SJCRH30 (cell line): ENCODE measurements around the gene SYTL2. TPM values are rescaled to one million over a fixed set of nuclear protein-coding genes. Genes with fewer than 3 reads are reported as not detected.
"Not testable (repeated sequence)": the region's sequence is repeated elsewhere in the genome, so short reads cannot be mapped to it uniquely, and the experiment has no call there.

Source experiments
- DNase-seq, 2 experiments: peaks; one replicate each; pipeline ENCODE4 v3.0.0-alpha.2; 2015 to 2020
- H3K27ac ChIP-seq: fragments of 250-450 bp; sonication (Bioruptor Pico); 2 replicates; pipeline ENCODE4 v1.5.1; 2020; ENCODE audit warnings: mild to moderate bottlenecking, moderate library complexity
- H3K27me3 ChIP-seq: fragments of 250-450 bp; sonication (Bioruptor Pico); 2 replicates; pipeline ENCODE4 v1.5.1; 2020; ENCODE audit warnings: mild to moderate bottlenecking, moderate library complexity
- H3K36me3 ChIP-seq: fragments of 250-450 bp; sonication (Bioruptor Pico); 2 replicates; pipeline ENCODE4 v1.5.1; 2020; ENCODE audit warnings: mild to moderate bottlenecking, moderate library complexity
- H3K4me1 ChIP-seq: fragments of 250-450 bp; sonication (Bioruptor Pico); 2 replicates; pipeline ENCODE4 v1.5.1; 2020; ENCODE audit warnings: mild to moderate bottlenecking, moderate library complexity
- H3K4me3 ChIP-seq: fragments of 250-450 bp; sonication (Bioruptor Pico); 2 replicates; pipeline ENCODE4 v1.5.1; 2020; ENCODE audit warnings: mild to moderate bottlenecking, moderate library complexity
- H3K9me3 ChIP-seq: fragments of 250-450 bp; sonication (Bioruptor Pico); replicated peaks from 2 replicates; pipeline ENCODE4 v1.5.1; 2020; ENCODE audit warnings: mild to moderate bottlenecking, moderate library complexity
- total RNA-seq: library from RNA; depleted of rRNA; stranded (reverse); fragments of >200 nt; shearing (Covaris generic); gene quantifications from 2 replicates; pipeline ENCODE4 v1.2.3, GENCODE V29; 2014

The SYTL2 gene
- total RNA-seq, 1 experiment from 2014 or later, result 137 TPM

DNA sequence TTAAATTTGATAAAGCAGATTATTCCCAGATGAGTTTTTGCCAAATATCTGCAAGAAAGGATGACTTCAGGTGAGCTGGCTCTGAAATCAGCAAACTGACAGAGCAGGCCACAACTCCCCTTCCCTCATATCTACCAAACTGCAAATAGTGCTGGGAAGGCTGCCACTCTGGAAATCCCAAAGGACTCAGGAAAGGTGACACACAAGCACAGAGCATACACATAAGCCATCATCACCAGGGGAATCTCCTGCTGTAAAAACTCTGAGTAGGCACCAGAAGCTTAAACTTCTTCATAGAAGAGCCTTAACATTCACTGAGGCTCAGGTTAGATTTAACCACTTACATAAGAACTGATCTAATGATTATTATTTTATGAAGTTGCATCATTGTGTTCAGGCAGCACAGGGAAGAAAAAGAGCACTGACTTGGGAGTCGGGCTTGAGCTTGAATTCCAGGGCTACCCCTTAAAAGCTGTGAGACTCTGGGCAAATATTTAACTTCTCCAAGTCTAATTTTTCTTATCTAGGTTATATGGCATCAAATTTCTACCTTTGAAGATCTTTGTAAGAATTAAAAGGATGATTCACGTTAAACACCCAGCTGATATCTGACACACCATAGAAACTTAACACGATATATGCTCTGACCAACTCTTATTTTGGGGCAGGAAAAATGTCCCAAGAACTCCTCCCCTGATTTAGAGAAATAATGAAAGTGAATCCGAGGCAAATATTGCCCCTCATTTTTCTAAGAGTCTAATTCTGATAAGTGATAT, 15.0 kb downstream of the SYTL2 start:
- no peak overlapping the region for H3K27ac ChIP-seq
- no peak for DNase-seq
- H3K9me3 ChIP-seq, result 0 out of 2 replicates have a peak, but pooled peaks cover 11% of the 10 kb centered on the region
- H3K4me3 ChIP-seq, result no peak overlapping the region
- H3K4me1 ChIP-seq, result peaks cover 22% of the 10 kb centered on the region
- H3K36me3 ChIP-seq, result no peaks in the 10 kb centered on the region
- no peaks in the 10 kb centered on the region for H3K27me3 ChIP-seq

DNA sequence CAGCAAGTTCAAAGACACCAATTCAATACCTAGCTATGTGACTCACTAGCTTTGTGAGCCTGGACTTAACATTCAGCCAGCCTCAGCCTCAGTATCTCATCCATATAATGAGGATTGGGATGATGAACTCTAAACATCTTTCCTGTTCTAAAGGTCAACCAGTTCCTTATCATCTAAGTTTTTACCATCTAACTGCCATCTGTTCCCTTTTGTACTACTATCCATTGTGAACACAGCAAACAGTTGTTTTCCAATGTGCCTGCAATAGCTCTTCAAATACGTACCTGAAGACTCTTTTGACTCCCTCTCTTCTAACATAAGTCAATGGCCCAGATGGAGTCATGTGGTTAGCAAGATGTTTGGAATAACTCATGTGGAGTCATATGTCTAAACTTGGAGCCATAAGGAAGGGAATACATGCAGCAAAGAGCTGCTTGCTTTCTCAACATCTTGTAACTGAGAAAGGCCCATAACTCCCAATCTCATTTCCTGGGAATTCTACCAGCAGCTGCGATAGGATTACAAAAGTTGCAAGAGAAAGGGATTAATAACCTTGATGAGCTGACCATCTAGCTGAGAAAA, 19.4 kb downstream of the SYTL2 start:
- peaks cover 40% of the 10 kb centered on the region for H3K4me1 ChIP-seq
- no peaks in the 10 kb centered on the region for H3K36me3 ChIP-seq
- no peak overlapping the region for H3K4me3 ChIP-seq
- no peaks in the 10 kb centered on the region for H3K27me3 ChIP-seq
- H3K27ac ChIP-seq, result no peak overlapping the region; the same call in 1 of the 2 replicates
- DNase-seq, result no peak
- H3K9me3 ChIP-seq, result 0 out of 2 replicates have a peak, but pooled peaks cover 11% of the 10 kb centered on the region

DNA sequence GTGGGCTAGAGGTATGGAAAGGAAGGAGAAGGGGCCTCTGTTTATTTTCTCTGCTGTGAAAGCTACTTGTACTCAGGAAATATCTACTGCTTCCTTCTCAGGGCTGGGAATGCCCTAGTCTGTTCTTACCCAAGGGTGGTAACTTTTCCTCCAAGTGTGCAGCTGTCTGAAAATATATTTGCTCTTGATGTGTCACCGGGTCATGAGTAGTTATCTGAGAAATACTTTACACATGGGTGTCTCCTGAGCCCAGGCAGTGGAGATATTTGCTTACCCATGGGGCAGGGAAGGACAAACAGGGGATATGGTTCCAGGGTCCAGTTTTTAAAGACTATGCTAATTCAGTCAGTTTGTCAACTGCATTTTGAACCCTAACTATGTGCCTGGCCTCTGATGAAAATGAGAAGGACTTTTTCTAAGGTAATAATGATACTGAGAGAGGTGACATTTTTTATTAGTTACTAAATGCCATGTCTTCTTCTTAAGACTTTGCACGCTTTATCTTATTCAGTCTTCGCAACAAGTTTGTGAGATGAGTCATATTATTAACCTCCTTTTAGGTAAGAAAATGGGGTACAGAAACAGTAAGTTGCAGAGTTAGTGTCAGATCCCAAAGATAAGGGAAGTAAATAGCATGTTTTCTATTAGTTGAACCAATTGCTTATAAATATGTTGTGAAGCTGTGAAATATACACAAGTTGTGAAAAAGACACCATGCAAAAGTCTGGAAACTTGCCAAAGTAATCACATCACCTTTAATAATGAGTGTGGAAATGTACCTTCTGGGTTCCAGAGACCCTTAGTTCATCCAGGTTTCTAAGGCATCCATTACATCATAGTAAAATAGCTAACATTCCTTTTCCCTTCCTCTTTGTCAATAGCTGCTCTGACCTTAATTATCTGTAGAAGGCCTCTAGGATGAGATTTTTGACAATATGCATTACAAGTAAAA, 22.9 kb downstream of the SYTL2 start:
- Histone ChIP-seq H3K36me3 (no peaks in the 10 kb centered on the region), H3K4me1 (peaks cover 31% of the 10 kb centered on the region), H3K27ac (peak overlapping the region; percentile 41), H3K27me3 (no peaks in the 10 kb centered on the region), H3K9me3 (peaks cover 3% of the 10 kb centered on the region; the same call in 1 of the 2 replicates), H3K4me3 (no peak overlapping the region)
- peak; percentile 71 to 86 for DNase-seq

DNA sequence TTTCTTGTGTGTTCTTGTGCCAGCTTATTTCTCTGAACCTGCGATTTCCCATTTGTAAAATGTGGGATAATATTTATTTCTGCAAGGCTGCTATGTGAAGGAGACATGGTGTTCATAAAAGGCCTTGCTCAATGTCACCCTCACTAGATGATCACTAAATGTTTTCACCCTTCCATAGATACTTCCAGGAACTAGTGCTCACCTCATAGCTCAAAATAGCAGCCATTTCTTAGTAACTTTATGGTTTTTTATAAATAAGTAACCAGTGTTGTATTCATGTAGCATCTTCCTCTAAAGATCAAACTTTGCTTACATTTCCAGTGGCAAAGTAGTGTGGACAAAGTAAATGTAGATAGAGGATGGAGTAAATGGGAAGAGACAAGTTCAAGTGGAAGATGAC, 23.8 kb downstream of the SYTL2 start:
- H3K27me3 ChIP-seq, result no peaks in the 10 kb centered on the region
- DNase-seq, result no peak
- H3K36me3 ChIP-seq, result no peaks in the 10 kb centered on the region
- H3K4me3 ChIP-seq, result no peak overlapping the region
- H3K27ac ChIP-seq, result peak overlapping the region; percentile 41
- peaks cover 10% of the 10 kb centered on the region; the same call in 1 of the 2 replicates for H3K9me3 ChIP-seq
- peaks cover 31% of the 10 kb centered on the region for H3K4me1 ChIP-seq

DNA sequence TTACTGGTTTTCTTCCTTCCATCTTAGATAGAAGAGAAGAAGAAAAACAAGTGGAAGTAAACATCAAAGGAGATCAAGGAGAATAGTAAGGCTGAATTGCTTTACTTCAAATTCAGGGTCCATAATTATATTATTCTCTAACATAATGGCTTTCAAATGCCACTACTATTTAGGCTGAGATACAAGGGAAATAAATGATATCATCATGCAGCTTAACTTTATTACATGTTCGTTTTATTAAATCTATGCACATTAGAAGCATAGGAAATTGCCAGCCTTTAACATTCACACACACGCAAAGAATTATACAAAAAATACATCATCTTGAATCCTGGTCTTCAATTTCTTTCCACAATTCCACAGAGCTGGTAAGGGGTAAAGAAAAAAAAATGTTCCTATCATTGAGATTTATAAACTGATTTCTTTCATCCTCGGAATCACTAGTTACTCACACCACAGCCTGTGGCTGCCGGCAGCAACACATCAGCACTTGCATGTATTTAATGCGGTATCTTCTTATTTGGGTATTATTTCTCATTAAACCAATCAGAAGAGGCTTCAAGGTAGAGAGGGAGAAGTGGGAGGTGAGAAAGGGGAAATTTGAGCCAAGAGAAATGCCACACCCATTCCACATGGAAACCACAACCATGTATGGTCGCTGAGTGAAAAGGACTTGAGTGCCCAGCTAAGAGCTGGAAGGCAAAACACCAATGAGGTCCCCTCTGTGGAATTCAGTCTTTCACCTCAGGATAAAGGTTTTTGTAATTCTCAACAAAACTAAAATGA, 26.3 kb downstream of the SYTL2 start:
- Histone ChIP-seq H3K36me3 (no peaks in the 10 kb centered on the region), H3K9me3 (peaks cover 7% of the 10 kb centered on the region), H3K27me3 (no peaks in the 10 kb centered on the region), H3K4me3 (no peak overlapping the region), H3K4me1 (peaks cover 40% of the 10 kb centered on the region), H3K27ac (no peak overlapping the region)
- DNase-seq, result no peak

DNA sequence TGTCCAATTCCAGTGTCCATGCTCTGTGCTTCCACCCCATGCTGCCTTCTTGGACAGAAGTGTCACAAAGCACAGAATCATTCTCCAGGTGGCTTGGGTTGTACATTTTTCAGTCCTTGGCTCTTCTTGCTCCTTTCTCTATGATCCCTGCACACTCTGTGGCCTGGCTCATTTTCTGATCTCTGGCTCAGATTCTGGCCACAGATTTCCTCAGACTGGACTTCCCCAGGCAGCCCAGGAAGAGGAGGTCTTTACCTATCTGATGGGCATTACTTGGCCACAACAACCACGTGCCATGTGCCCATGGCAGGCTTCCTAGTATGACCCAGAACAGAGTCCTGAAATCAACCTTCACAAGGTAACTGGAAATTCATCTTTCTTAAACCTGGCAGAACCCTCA, 27.2 kb downstream of the SYTL2 start:
- no peak overlapping the region for H3K4me3 ChIP-seq
- H3K27ac ChIP-seq, result no peak overlapping the region
- H3K36me3 ChIP-seq, result no peaks in the 10 kb centered on the region
- peaks cover 7% of the 10 kb centered on the region for H3K9me3 ChIP-seq
- no peak for DNase-seq
- peaks cover 45% of the 10 kb centered on the region for H3K4me1 ChIP-seq
- no peaks in the 10 kb centered on the region for H3K27me3 ChIP-seq

DNA sequence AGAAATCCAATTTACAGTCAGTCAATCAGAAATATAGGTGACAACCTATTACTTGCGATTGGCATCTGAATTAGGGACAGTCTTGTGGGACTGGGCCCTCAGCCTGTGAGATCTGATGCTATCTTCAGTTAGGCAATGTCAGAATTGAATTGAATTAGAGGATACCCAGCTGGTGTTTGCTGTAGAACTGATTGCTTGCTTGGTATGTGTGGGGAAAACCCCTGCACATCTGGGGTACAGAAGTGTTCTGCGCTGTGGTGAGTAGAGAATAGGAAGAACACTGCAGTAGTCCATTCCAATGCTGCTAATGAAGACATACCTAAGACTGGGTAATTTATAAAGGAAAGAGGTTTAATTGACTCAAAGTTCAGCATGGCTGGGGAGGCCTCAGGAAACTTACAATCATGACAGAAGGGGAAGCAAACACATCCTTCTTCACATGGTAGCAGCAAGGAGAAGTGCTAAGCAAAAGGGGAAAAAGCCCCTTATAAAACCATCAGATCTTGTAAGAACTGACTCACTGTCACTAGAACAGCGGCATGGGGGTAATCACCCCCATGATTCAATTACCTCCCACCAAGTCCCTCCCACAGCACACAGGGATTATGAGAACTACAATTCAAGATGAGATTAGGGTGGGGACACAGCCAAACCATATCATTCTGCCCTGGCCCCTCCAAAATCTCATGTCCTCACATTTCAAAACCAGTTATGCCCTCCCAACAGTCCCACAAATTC, 30.0 kb downstream of the SYTL2 start:
- Histone ChIP-seq H3K4me1 (peaks cover 30% of the 10 kb centered on the region), H3K27ac (peak overlapping the region; percentile 91)
- H3K4me3 ChIP-seq, H3K9me3 ChIP-seq, DNase-seq, H3K27me3 ChIP-seq, H3K36me3 ChIP-seq: not testable (repeated sequence)

DNA sequence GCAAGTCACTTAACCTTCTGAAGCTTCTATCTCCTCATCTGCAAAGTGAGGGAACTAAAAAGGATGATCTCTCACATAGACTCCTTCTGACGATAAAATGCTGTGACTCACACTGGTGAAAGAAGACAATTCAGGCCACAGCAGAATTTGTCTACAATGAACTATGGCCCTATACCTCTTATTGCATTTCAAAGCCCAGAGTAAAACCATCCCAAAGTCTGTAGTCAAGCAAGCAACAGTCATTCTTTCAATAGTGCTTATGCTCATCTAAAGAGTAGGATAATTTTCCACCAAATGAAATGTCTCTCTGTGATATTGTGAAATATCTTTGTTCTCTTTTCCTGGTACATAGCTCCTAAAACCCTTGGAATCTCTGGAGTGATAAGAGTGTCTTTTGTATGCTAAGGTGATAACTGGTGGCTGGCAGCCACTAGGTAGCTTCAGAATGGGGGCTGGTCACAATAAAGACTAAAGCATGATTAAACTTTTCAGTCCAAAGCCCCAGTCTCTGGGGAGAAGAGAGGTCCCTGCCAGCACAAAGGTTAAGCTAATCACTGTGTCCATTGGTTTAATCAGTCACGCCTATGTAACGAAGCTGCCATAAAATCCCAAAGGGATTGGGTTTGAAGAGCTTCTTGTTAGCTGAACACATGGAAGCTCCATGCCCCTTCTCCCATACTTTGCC, 30.8 kb downstream of the SYTL2 start:
- peak overlapping the region; percentile 91 for H3K27ac ChIP-seq
- peak; percentile 92 to 97 for DNase-seq
- H3K36me3 ChIP-seq, result no peaks in the 10 kb centered on the region
- H3K27me3 ChIP-seq, result no peaks in the 10 kb centered on the region
- no peak overlapping the region for H3K4me3 ChIP-seq
- peaks cover 7% of the 10 kb centered on the region for H3K9me3 ChIP-seq
- H3K4me1 ChIP-seq, result peaks cover 30% of the 10 kb centered on the region

DNA sequence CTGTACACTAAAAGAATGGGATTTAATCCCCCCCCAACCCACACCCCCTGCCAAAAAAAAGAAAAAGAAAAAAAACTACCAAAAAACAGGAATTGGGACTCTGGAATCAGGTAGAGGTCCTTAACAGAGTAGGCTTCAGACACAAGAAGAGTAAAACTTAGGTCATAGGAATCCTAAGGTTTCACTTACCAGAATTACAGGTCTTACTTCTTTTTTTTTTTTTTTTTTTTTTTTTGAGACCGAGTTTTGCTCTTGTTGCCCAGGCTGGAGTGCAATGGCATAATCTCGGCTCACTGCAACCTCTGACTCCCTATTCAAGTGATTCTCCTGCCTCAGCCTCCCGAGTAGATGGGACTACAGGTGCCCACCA, 33.4 kb downstream of the SYTL2 start:
- not testable (repeated sequence) for DNase-seq, H3K27me3 ChIP-seq, H3K36me3 ChIP-seq, H3K27ac ChIP-seq, H3K9me3 ChIP-seq, H3K4me3 ChIP-seq
- peaks cover 44% of the 10 kb centered on the region for H3K4me1 ChIP-seq

DNA sequence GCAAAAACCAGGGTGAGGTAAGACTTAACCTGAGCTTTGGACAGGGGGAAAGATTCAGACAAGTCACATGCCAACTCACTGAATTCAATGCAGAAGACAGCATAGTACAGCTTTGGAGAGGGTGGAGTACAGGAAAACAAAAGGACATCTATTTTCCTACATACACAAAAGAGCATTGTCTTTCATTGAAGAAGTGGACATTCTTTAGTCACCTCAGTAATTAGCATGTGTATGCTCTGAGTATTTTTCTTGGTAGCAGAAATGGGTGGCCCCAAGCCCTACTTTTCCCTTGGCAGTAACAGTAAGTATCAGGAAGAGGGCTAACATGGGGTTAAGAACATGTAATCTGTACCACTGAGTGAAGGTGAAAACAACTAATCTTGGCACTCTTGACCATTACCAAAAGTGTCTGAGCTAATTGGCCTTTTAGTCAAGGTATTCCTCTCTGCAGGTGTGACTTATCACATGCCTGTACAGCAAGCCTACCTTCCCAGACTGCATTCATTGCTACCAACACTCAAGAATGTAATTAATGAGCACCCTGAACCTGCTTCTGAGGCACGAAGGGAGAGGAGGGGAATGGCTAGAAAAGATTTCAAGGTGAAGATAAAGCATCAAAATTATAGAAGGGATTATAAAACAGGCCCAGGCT, 33.9 kb downstream of the SYTL2 start:
- no peak for DNase-seq
- H3K4me1 ChIP-seq, result peaks cover 49% of the 10 kb centered on the region
- H3K36me3 ChIP-seq, result no peaks in the 10 kb centered on the region
- no peaks in the 10 kb centered on the region; the same call in none of the 2 replicates for H3K9me3 ChIP-seq
- H3K27ac ChIP-seq, result no peak overlapping the region
- no peak overlapping the region for H3K4me3 ChIP-seq
- H3K27me3 ChIP-seq, result no peaks in the 10 kb centered on the region

DNA sequence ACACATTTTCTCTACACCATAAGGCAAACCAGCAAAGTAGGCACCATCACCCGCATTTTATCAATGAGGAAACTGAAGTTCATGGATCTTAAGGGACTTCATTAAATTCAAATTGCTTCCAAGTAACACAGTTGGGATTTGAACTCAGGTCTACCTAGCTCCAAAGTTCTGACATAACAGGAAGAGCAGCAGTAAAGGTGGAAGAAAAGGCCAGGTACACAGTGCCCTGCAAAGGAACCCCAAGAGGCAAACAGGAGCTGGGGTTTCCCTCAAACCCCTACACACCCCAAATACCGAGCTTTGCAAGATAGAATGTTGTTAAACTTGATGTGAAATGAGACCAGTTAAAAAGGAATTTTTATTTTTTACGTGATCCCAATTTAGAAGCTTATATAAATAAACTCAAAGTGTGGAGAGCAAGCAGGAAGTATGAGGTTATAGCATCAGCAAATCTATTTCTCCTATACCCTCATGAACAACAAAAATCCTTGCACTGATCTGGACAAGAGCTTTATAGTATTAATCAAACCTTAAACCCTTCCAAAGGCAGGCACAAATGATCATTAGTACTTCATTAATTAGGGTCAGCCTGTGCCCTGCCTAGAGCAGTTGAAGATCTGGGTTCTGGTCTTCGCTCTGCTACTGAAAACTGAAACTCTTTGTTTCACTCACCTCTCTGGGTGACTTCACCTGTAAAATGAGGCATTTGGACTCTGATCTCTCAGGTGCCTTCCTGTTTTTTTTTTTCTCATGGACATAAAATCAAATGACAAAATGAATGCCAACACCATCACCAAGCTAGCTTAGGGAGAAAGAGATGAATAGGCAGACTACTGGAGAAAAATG, 36.5 kb downstream of the SYTL2 start:
- Histone ChIP-seq H3K4me3 (no peak overlapping the region), H3K4me1 (peaks cover 50% of the 10 kb centered on the region), H3K9me3 (peaks cover 4% of the 10 kb centered on the region), H3K27me3 (no peaks in the 10 kb centered on the region), H3K27ac (no peak overlapping the region; the same call in 1 of the 2 replicates), H3K36me3 (no peaks in the 10 kb centered on the region)
- no peak for DNase-seq

DNA sequence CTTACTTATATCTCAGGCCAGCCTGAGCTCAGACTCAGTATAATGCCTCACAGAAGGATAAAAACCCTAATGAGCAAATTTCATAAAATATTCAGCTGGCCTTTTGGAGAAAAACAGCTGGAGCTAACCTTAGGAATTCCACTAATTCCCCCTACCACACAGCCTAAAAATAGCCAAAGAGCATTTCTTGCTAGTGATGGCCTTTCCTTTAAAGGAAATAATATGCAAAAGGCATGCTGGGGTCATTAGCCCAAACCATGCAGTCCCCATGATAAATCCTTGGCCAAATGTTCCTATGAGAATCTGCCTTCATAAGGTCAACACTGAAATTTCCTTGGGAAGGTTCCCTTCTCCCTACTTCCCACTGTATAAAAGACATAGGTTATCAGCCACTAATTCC, 38.2 kb downstream of the SYTL2 start:
- peak; percentile 73 to 87 for DNase-seq
- Histone ChIP-seq H3K4me1 (peaks cover 45% of the 10 kb centered on the region), H3K9me3 (peaks cover 11% of the 10 kb centered on the region), H3K27me3 (no peaks in the 10 kb centered on the region), H3K36me3 (no peaks in the 10 kb centered on the region), H3K27ac (peak overlapping the region; percentile 72), H3K4me3 (no peak overlapping the region)
